IMR-90 (cell line): ENCODE results near the gene PRKAG2. TPM values are rescaled to one million over a fixed set of nuclear protein-coding genes. Genes with fewer than 3 reads are reported as not detected.

Experiments used
- ATAC-seq: fragments of 200-7000 bp; cut with Tn5 transposase; 2 replicates; pipeline ENCODE4 v1.9.1; 2020; ENCODE audit warnings: low read depth, mild to moderate bottlenecking, moderate library complexity
- BruUV-seq: library from RNA; stranded (reverse); fragments of 400-500 nt; replicated peaks from 2 replicates; lab custom pipeline; 2021; lab: Mats Ljungman, UMichigan
- CTCF ChIA-PET: fragments of 300-600 bp; formaldehyde crosslinking; extraction: SDS; loops from one replicate; lab custom pipeline; 2021; ENCODE audit warnings: antibody characterized with exemption; lab: Yijun Ruan, JAX
- POLR2A ChIA-PET: fragments of 300-600 bp; sonication (Branson Sonifier 250); formaldehyde crosslinking; loops from one replicate; lab custom pipeline; 2022; ENCODE audit warnings: antibody characterized with exemption; ENCODE audit not compliant: unreplicated experiment; lab: Charles Lee
- DNase-seq: peaks from one replicate; pipeline ENCODE4 v3.0.0; 2013
- H2AFZ ChIP-seq: replicated peaks from 2 replicates; pipeline ENCODE3; 2013; ENCODE audit warnings: low read length, mild to moderate bottlenecking; ENCODE audit not compliant: poor library complexity
- H2AK5ac ChIP-seq: 2 replicates; pipeline ENCODE4 v1.6.1; 2013; ENCODE audit warnings: low read depth, low read length, inconsistent platforms
- H2AK9ac ChIP-seq: replicated peaks from 2 replicates; pipeline ENCODE3; 2013; ENCODE audit warnings: mild to moderate bottlenecking, low read depth, low read length, moderate library complexity; ENCODE audit not compliant: poor library complexity
- H2BK120ac ChIP-seq: 2 replicates; pipeline ENCODE4 v1.6.1; 2013; ENCODE audit warnings: low read depth, low read length, inconsistent platforms
- H2BK15ac ChIP-seq: 3 replicates; pipeline ENCODE4 v1.6.1; 2013; ENCODE audit warnings: low read depth, low read length, inconsistent platforms
- H2BK20ac ChIP-seq: 2 replicates; pipeline ENCODE4 v1.6.1; 2013; ENCODE audit warnings: low read depth, mild to moderate bottlenecking, inconsistent platforms, low read length, moderate library complexity
- H2BK5ac ChIP-seq: 2 replicates; pipeline ENCODE4 v1.6.1; 2013; ENCODE audit warnings: mild to moderate bottlenecking, low read depth, low read length, inconsistent platforms; ENCODE audit not compliant: poor library complexity, severe bottlenecking
- H3K14ac ChIP-seq: replicated peaks from 2 replicates; pipeline ENCODE4 v1.6.1; 2013; ENCODE audit warnings: low read depth, low read length, inconsistent platforms
- H3K18ac ChIP-seq: 2 replicates; pipeline ENCODE4 v1.6.1; 2013; ENCODE audit warnings: low read depth, low read length, control low read depth
- H3K23ac ChIP-seq: 2 replicates; pipeline ENCODE4 v1.6.1; 2013; ENCODE audit warnings: low read depth, low read length, inconsistent platforms
- H3K27ac ChIP-seq: 2 replicates; pipeline ENCODE4 v1.5.1; 2013; ENCODE audit warnings: mild to moderate bottlenecking, control low read depth, low read length; ENCODE audit not compliant: insufficient read depth
- H3K27me3 ChIP-seq: 2 replicates; pipeline ENCODE4 v1.6.1; 2013; ENCODE audit warnings: low read length; ENCODE audit not compliant: control insufficient read depth, insufficient read depth
- H3K36me3 ChIP-seq: 2 replicates; pipeline ENCODE4 v1.6.1; 2013; ENCODE audit warnings: low read length, mixed read lengths; ENCODE audit not compliant: control insufficient read depth, insufficient read depth
- H3K4ac ChIP-seq: 2 replicates; pipeline ENCODE4 v1.6.1; 2013; ENCODE audit warnings: low read depth, low read length, inconsistent platforms
- H3K4me1 ChIP-seq: 2 replicates; pipeline ENCODE4 v1.6.1; 2013; ENCODE audit warnings: low read length, mixed read lengths; ENCODE audit not compliant: control insufficient read depth, insufficient read depth
- H3K4me2 ChIP-seq: 2 replicates; pipeline ENCODE4 v1.6.1; 2013; ENCODE audit warnings: low read depth, mild to moderate bottlenecking, control low read depth, low read length, moderate library complexity
- H3K4me3 ChIP-seq: 2 replicates; pipeline ENCODE4 v1.5.1; 2013; ENCODE audit warnings: low read depth, mild to moderate bottlenecking, control low read depth, low read length, moderate library complexity; ENCODE audit not compliant: insufficient read depth
- H3K56ac ChIP-seq: 2 replicates; pipeline ENCODE4 v1.6.1; 2013; ENCODE audit warnings: low read length, inconsistent platforms; ENCODE audit not compliant: insufficient read depth; ENCODE audit errors: extremely low read depth
- H3K79me1 ChIP-seq, 2 experiments: 2 replicates each; pipeline ENCODE4 v1.6.1; 2013; ENCODE audit warnings: low read length in 2 of 2, inconsistent platforms in 1 of 2, low read depth in 1 of 2
- H3K9ac ChIP-seq: 2 replicates; pipeline ENCODE4 v1.6.1; 2013; ENCODE audit warnings: low read depth, low read length, control low read depth
- H3K9me1 ChIP-seq: 2 replicates; pipeline ENCODE4 v1.6.1; 2013; ENCODE audit warnings: low read length, inconsistent platforms; ENCODE audit not compliant: insufficient read depth
- H3K9me3 ChIP-seq: 2 replicates; pipeline ENCODE4 v1.6.1; 2013; ENCODE audit warnings: low read length; ENCODE audit not compliant: control insufficient read depth, insufficient read depth
- H4K20me1 ChIP-seq: 2 replicates; pipeline ENCODE4 v1.6.1; 2013; ENCODE audit warnings: low read length, inconsistent platforms; ENCODE audit not compliant: insufficient read depth
- H4K5ac ChIP-seq: 2 replicates; pipeline ENCODE4 v1.6.1; 2013; ENCODE audit warnings: mild to moderate bottlenecking, low read depth, low read length, control low read depth
- H4K8ac ChIP-seq, 2 experiments: 2 replicates each; pipeline ENCODE4 v1.6.1; 2013; ENCODE audit warnings: low read depth in 2 of 2, low read length in 2 of 2, control low read depth in 1 of 2, inconsistent platforms in 1 of 2
- H4K91ac ChIP-seq: 2 replicates; pipeline ENCODE4 v1.6.1; 2013; ENCODE audit warnings: low read depth, low read length, inconsistent platforms; ENCODE audit not compliant: insufficient read depth
- BHLHE40 ChIP-seq: fragments of 150-350 bp; IDR thresholded peaks from 2 replicates; pipeline ENCODE4 v1.6.1; 2016; ENCODE audit warnings: mild to moderate bottlenecking, low read depth, low read length
- CEBPB ChIP-seq: IDR thresholded peaks from 2 replicates; pipeline ENCODE4 v1.6.1; 2012; ENCODE audit warnings: low read depth, low read length, improper control_type of control experiment
- CHD1 ChIP-seq: IDR thresholded peaks from 2 replicates; pipeline ENCODE4 v1.6.1; 2012; ENCODE audit warnings: low read depth, low read length, improper control_type of control experiment
- ELK1 ChIP-seq: fragments of 150-350 bp; IDR thresholded peaks from 2 replicates; pipeline ENCODE4 v1.6.1; 2016; ENCODE audit warnings: low read depth, mild to moderate bottlenecking, low read length, moderate library complexity, borderline replicate concordance
- FOS ChIP-seq: fragments of 150-350 bp; IDR thresholded peaks from 2 replicates; pipeline ENCODE4 v1.6.1; 2016; ENCODE audit warnings: low read depth, low read length
- MAFK ChIP-seq: IDR thresholded peaks from 2 replicates; pipeline ENCODE4 v1.6.1; 2012; ENCODE audit warnings: low read depth, low read length, improper control_type of control experiment
- MAZ ChIP-seq: IDR thresholded peaks from 2 replicates; pipeline ENCODE4 v1.6.1; 2012; ENCODE audit warnings: low read depth, mild to moderate bottlenecking, low read length, improper control_type of control experiment, moderate library complexity, borderline replicate concordance
- MXI1 ChIP-seq: IDR thresholded peaks from 2 replicates; pipeline ENCODE4 v1.6.1; 2012; ENCODE audit warnings: low read depth, mild to moderate bottlenecking, low read length, moderate library complexity, borderline replicate concordance
- NFE2L2 ChIP-seq: fragments of 150-350 bp; IDR thresholded peaks from 2 replicates; pipeline ENCODE4 v1.6.1; 2016; ENCODE audit warnings: low read depth, mild to moderate bottlenecking, low read length
- POLR2A ChIP-seq: IDR thresholded peaks from 2 replicates; pipeline ENCODE4 v1.6.1; 2012; ENCODE audit warnings: mild to moderate bottlenecking, low read depth, low read length
- RAD21 ChIP-seq: IDR thresholded peaks from 2 replicates; pipeline ENCODE4 v1.6.1; 2012; ENCODE audit warnings: low read length, improper control_type of control experiment
- RCOR1 ChIP-seq: IDR thresholded peaks from 2 replicates; pipeline ENCODE4 v1.6.1; 2012; ENCODE audit warnings: mild to moderate bottlenecking, low read length, improper control_type of control experiment; ENCODE audit not compliant: insufficient replicate concordance
- RFX5 ChIP-seq: IDR thresholded peaks from 2 replicates; pipeline ENCODE4 v1.8.0; 2012; ENCODE audit warnings: low read depth, mild to moderate bottlenecking, low read length, moderate library complexity
- SMC3 ChIP-seq: fragments of 150-350 bp; IDR thresholded peaks from 2 replicates; pipeline ENCODE4 v1.6.1; 2016; ENCODE audit warnings: low read depth, mild to moderate bottlenecking, antibody characterized with exemption, low read length, moderate library complexity
- WGBS, 2 experiments: methylation state at CpG; one replicate each; pipeline versions ENCODE4 v1.1.5 to v1.1.7; 2013; ENCODE audit warnings: missing lambda C conversion rate in 2 of 2; ENCODE audit not compliant: insufficient read length in 1 of 2; ENCODE audit errors: extremely low coverage in 2 of 2; 5-methylcytosine and 5-hydroxymethylcytosine counted together
- dilution Hi-C: fragments of 300-500 bp; cut with HindIII; formaldehyde crosslinking; loops from one replicate; pipeline ENCODE4 v1.14.3; 2018; ENCODE audit warnings: low sequenced_read_pairs; ENCODE audit not compliant: unreplicated experiment
- in situ Hi-C: fragments of 300-500 bp; cut with MboI; formaldehyde crosslinking; loops from 3 replicates; pipeline ENCODE4 v1.14.3; 2019; ENCODE audit warnings: low sequenced_read_pairs, inconsistent platforms, mixed read lengths
- intact Hi-C: fragments of 100-400 bp; cut with micrococcal nuclease; formaldehyde crosslinking; loops from 2 replicates; pipeline ENCODE4 v1.10.0; 2022
- polyA plus RNA-seq, 3 experiments: library from polyadenylated mRNA; depleted of rRNA; stranded (reverse); fragments of >200 nt; gene quantifications; 2 replicates each; pipeline ENCODE4 v1.2.3, GENCODE V29; 2012; ENCODE audit warnings: low replicate concordance in 1 of 3
- total RNA-seq: library from RNA; depleted of rRNA; stranded (reverse); fragments of >200 nt; gene quantifications from 2 replicates; pipeline ENCODE4 v1.2.3, GENCODE V29; 2012
- TF ChIP-seq, protein P1 (sequence below): fragments of 150-350 bp; IDR thresholded peaks from 2 replicates; pipeline ENCODE4 v1.6.1; 2017; ENCODE audit warnings: mild to moderate bottlenecking, antibody characterized with exemption, low read length, low read depth
- TF ChIP-seq, protein P2 (sequence below): conservative IDR thresholded peaks from 2 replicates; pipeline ENCODE4 v1.5.1; 2012; ENCODE audit warnings: mild to moderate bottlenecking, low read depth, low read length, improper control_type of control experiment

PRKAG2 gene
- total and polyA plus RNA-seq, 2 of the 4 experiments (the other 2 are of a cell fraction), result 15.4 to 21.6 TPM

- Histone ChIP-seq H4K8ac (no peak overlapping the region), H4K5ac (no peak overlapping the region), H3K4me1 (peaks cover 11% of the 10 kb centered on the region), H3K14ac (no peak overlapping the region), H2BK20ac (no peak overlapping the region), H3K9me1 (peaks cover 7% of the 10 kb centered on the region; the same call in 1 of the 2 replicates), H3K56ac (no peak overlapping the region), H3K4me2 (no peak overlapping the region), H2BK5ac (no peak overlapping the region), H3K4ac (no peak overlapping the region), H2AK5ac (no peak overlapping the region), H3K4me3 (no peak overlapping the region), H3K27ac (no peak overlapping the region), H4K20me1 (no peaks in the 10 kb centered on the region), H3K18ac (no peak overlapping the region), H3K23ac (no peak overlapping the region), H2AK9ac (no peak overlapping the region), H3K9ac (no peak overlapping the region), H2AFZ (no peak overlapping the region), H3K36me3 (no peaks in the 10 kb centered on the region), H3K27me3 (no peaks in the 10 kb centered on the region), H3K9me3 (no peaks in the 10 kb centered on the region), H2BK15ac (no peak overlapping the region), H3K79me1 (no peaks in the 10 kb centered on the region), H2BK120ac (no peak overlapping the region), H4K91ac (no peak overlapping the region)
- ChIA-PET CTCF (interaction anchor here (0.9 kb wide), 1 partner anchor 104 kb away, joined by 5 read pairs; no protein-coding TSS in a partner anchor), POLR2A (no interaction called here)
- intact Hi-C loops (no loop called here), dilution Hi-C loops (no loop called here), in situ Hi-C loops (no loop called here)
- DNase-seq (no peak), ATAC-seq (no peak)
- WGBS, 2 experiments, result no CpG with 5 or more reads among the region's 3 CpGs
- no TSS peak for BruUV-seq
- TF ChIP-seq RCOR1, result no peak
- TF ChIP-seq NFE2L2, result no peak
- no peak for TF ChIP-seq ELK1
- TF ChIP-seq MXI1, result no peak
- no peak for TF ChIP-seq BHLHE40
- TF ChIP-seq, protein P1, sequence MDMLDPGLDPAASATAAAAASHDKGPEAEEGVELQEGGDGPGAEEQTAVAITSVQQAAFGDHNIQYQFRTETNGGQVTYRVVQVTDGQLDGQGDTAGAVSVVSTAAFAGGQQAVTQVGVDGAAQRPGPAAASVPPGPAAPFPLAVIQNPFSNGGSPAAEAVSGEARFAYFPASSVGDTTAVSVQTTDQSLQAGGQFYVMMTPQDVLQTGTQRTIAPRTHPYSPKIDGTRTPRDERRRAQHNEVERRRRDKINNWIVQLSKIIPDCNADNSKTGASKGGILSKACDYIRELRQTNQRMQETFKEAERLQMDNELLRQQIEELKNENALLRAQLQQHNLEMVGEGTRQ, result no peak
- no peak for TF ChIP-seq RFX5
- no peak for TF ChIP-seq MAZ
- TF ChIP-seq MAFK, result no peak
- TF ChIP-seq FOS, result no peak
- no peak for TF ChIP-seq SMC3
- TF ChIP-seq POLR2A, result no peak
- TF ChIP-seq CHD1, result no peak
- TF ChIP-seq CEBPB, result no peak
- TF ChIP-seq RAD21, result no peak
- TF ChIP-seq, protein P2, sequence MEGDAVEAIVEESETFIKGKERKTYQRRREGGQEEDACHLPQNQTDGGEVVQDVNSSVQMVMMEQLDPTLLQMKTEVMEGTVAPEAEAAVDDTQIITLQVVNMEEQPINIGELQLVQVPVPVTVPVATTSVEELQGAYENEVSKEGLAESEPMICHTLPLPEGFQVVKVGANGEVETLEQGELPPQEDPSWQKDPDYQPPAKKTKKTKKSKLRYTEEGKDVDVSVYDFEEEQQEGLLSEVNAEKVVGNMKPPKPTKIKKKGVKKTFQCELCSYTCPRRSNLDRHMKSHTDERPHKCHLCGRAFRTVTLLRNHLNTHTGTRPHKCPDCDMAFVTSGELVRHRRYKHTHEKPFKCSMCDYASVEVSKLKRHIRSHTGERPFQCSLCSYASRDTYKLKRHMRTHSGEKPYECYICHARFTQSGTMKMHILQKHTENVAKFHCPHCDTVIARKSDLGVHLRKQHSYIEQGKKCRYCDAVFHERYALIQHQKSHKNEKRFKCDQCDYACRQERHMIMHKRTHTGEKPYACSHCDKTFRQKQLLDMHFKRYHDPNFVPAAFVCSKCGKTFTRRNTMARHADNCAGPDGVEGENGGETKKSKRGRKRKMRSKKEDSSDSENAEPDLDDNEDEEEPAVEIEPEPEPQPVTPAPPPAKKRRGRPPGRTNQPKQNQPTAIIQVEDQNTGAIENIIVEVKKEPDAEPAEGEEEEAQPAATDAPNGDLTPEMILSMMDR, result no peak
These were observed 221.4 kb downstream of the PRKAG2 start for GRCh38 chr7:151655555-151655954.
